Hepatic stellate cell (primary cell): ENCODE measurements around the gene HSD17B7.
A peak's percentile ranks its signal among the peaks of the same experiment; 100 is the strongest.

ENCODE experiments used
- DNase-seq: peaks from one replicate; pipeline ENCODE4 v3.0.0; 2011; ENCODE audit warnings: low spot score

The HSD17B7 gene

GRCh38 chr1:162857850-162858249 is 67.3 kb downstream of the HSD17B7 start:
- DNase-seq = no peak

- no peak for DNase-seq
Measured at GRCh38 chr1:162859191-162859590, 68.7 kb downstream of the HSD17B7 start.

GRCh38 chr1:162861101-162861500 is 70.6 kb downstream of the HSD17B7 start, which contains the start of gene CCDC190:
CCDC190 (minus strand) TSS chr1:162861175; CDS start chr1:162859646, 1,529 bp downstream.
- peak; percentile 49 for DNase-seq

GRCh38 chr1:162861625-162862024 is 71.1 kb downstream of the HSD17B7 start:
- DNase-seq = no peak
